WTC11 (cell line): ENCODE measurements around the gene AGAP1. TPM values are rescaled to one million over a fixed set of nuclear protein-coding genes. Genes with fewer than 3 reads are reported as not detected.

ENCODE experiments used
- ATAC-seq: fragments of 200-7000 bp; cut with Tn5 transposase; 2 replicates; pipeline ENCODE4 v1.10.0; 2021; ENCODE audit warnings: mild to moderate bottlenecking, moderate library complexity
- CTCF ChIA-PET: fragments of 300-600 bp; sonication (Branson Sonifier 250); formaldehyde crosslinking; loops from one replicate; lab custom pipeline; 2021; ENCODE audit warnings: antibody characterized with exemption; lab: Charles Lee
- POLR2A ChIA-PET: fragments of 350-600 bp; sonication (Branson Sonifier 250); formaldehyde crosslinking; loops from one replicate; lab custom pipeline; 2021; ENCODE audit warnings: antibody characterized with exemption; lab: Charles Lee
- DNase-seq: peaks from one replicate; pipeline ENCODE4 v3.0.0; 2021; ENCODE audit warnings: low spot score
- H3K27ac Mint-ChIP-seq: 2 replicates; pipeline ENCODE4 v1.8.0; 2021; ENCODE audit warnings: mixed read lengths
- H3K27me3 Mint-ChIP-seq: 2 replicates; pipeline ENCODE4 v1.8.0; 2021; ENCODE audit warnings: low read depth, mild to moderate bottlenecking, moderate library complexity, mixed read lengths
- H3K36me3 Mint-ChIP-seq: 2 replicates; pipeline ENCODE4 v1.8.0; 2021; ENCODE audit warnings: mixed read lengths
- H3K4me1 Mint-ChIP-seq: 2 replicates; pipeline ENCODE4 v1.8.0; 2022; ENCODE audit warnings: mixed read lengths
- H3K4me3 Mint-ChIP-seq: 2 replicates; pipeline ENCODE4 v1.8.0; 2021; ENCODE audit warnings: mild to moderate bottlenecking, moderate library complexity, mixed read lengths
- H3K9me3 Mint-ChIP-seq: 2 replicates; pipeline ENCODE4 v1.8.0; 2021; ENCODE audit warnings: mixed read lengths
- ESRRA ChIP-seq: sonication (generic); formaldehyde crosslinking; IDR thresholded peaks from 2 replicates; pipeline ENCODE4 v1.8.1; 2022; ENCODE audit warnings: mild to moderate bottlenecking, missing genetic modification reagents, borderline replicate concordance
- GTF2I ChIP-seq: fragments of 250-450 bp; sonication (Bioruptor Pico); conservative IDR thresholded peaks from 2 replicates; pipeline ENCODE4 v1.4.0; 2021; ENCODE audit warnings: mild to moderate bottlenecking
- RELA ChIP-seq: sonication (generic); formaldehyde crosslinking; IDR thresholded peaks from 2 replicates; pipeline ENCODE4 v1.8.1; 2022; ENCODE audit warnings: missing genetic modification reagents, mild to moderate bottlenecking, borderline replicate concordance
- SMAD4 ChIP-seq: sonication (generic); formaldehyde crosslinking; IDR thresholded peaks from 2 replicates; pipeline ENCODE4 v1.8.0; 2022; ENCODE audit warnings: mild to moderate bottlenecking, missing genetic modification reagents
- TCF7 ChIP-seq: sonication (generic); formaldehyde crosslinking; IDR thresholded peaks from 2 replicates; pipeline ENCODE4 v1.8.0; 2022; ENCODE audit warnings: mild to moderate bottlenecking, low read depth, missing genetic modification reagents, moderate library complexity
- TEAD1 ChIP-seq: sonication (generic); formaldehyde crosslinking; IDR thresholded peaks from 2 replicates; pipeline ENCODE4 v1.8.0; 2022; ENCODE audit warnings: mild to moderate bottlenecking, missing genetic modification reagents
- ZNF219 ChIP-seq: sonication (generic); formaldehyde crosslinking; IDR thresholded peaks from 2 replicates; pipeline ENCODE4 v1.8.0; 2023; ENCODE audit warnings: missing genetic modification reagents, mild to moderate bottlenecking, borderline replicate concordance
- ZNF416 ChIP-seq: fragments of 250-450 bp; sonication (Bioruptor Pico); IDR thresholded peaks from 2 replicates; pipeline ENCODE4 v1.9.0; 2021; ENCODE audit warnings: mild to moderate bottlenecking, inconsistent platforms
- total RNA-seq: library from RNA; stranded (reverse); gene quantifications from 3 replicates; pipeline ENCODE4 v1.2.3, GENCODE V29; 2021
- TF ChIP-seq, protein P1 (sequence below): sonication (generic); formaldehyde crosslinking; IDR thresholded peaks from 2 replicates; pipeline ENCODE4 v1.8.1; 2022; ENCODE audit warnings: missing genetic modification reagents, borderline replicate concordance
- TF ChIP-seq, protein P2 (sequence below): fragments of 250-450 bp; sonication (Bioruptor Pico); IDR thresholded peaks from 2 replicates; pipeline ENCODE4 v1.9.0; 2021; ENCODE audit warnings: mild to moderate bottlenecking, borderline replicate concordance
- TF ChIP-seq, protein P3 (sequence below): sonication (generic); formaldehyde crosslinking; IDR thresholded peaks from 2 replicates; pipeline ENCODE4 v1.8.0; 2023; ENCODE audit warnings: mild to moderate bottlenecking, missing genetic modification reagents
- TF ChIP-seq, protein P4 (sequence below): sonication (generic); formaldehyde crosslinking; IDR thresholded peaks from 2 replicates; pipeline ENCODE4 v1.8.1; 2023; ENCODE audit warnings: mild to moderate bottlenecking, missing genetic modification reagents, borderline replicate concordance
- TF ChIP-seq, protein P5 (sequence below): sonication (generic); formaldehyde crosslinking; IDR thresholded peaks from 2 replicates; pipeline ENCODE4 v1.8.1; 2023; ENCODE audit warnings: mild to moderate bottlenecking, missing genetic modification reagents

AGAP1 gene
- total RNA-seq, 1 experiment from 2014 or later = 49.3 TPM

DNA sequence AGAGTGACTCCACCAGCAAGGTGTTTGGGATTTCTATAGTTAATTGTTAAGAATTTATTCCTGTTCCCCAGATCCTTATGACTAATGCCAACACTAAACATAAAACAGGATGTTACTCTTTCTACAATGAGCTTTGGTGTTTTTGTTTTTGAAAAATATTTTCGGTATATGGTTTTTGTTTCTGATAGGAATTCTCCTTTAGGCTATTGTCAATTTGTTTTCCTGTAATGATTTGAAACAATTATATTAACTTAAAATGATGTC lies 182.6 kb downstream of the AGAP1 start (continued):
- TF ChIP-seq, protein P1, sequence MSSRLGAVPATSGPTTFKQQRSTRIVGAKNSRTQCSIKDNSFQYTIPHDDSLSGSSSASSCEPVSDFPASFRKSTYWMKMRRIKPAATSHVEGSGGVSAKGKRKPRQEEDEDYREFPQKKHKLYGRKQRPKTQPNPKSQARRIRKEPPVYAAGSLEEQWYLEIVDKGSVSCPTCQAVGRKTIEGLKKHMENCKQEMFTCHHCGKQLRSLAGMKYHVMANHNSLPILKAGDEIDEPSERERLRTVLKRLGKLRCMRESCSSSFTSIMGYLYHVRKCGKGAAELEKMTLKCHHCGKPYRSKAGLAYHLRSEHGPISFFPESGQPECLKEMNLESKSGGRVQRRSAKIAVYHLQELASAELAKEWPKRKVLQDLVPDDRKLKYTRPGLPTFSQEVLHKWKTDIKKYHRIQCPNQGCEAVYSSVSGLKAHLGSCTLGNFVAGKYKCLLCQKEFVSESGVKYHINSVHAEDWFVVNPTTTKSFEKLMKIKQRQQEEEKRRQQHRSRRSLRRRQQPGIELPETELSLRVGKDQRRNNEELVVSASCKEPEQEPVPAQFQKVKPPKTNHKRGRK (CRISPR knock-in tag) = no peak
- TF ChIP-seq ZNF219 (CRISPR knock-in tag) (no peak), SMAD4 (CRISPR knock-in tag) (no peak), TEAD1 (CRISPR knock-in tag) (no peak), GTF2I (no peak), RELA (CRISPR knock-in tag) (no peak)
- TF ChIP-seq, protein P2, sequence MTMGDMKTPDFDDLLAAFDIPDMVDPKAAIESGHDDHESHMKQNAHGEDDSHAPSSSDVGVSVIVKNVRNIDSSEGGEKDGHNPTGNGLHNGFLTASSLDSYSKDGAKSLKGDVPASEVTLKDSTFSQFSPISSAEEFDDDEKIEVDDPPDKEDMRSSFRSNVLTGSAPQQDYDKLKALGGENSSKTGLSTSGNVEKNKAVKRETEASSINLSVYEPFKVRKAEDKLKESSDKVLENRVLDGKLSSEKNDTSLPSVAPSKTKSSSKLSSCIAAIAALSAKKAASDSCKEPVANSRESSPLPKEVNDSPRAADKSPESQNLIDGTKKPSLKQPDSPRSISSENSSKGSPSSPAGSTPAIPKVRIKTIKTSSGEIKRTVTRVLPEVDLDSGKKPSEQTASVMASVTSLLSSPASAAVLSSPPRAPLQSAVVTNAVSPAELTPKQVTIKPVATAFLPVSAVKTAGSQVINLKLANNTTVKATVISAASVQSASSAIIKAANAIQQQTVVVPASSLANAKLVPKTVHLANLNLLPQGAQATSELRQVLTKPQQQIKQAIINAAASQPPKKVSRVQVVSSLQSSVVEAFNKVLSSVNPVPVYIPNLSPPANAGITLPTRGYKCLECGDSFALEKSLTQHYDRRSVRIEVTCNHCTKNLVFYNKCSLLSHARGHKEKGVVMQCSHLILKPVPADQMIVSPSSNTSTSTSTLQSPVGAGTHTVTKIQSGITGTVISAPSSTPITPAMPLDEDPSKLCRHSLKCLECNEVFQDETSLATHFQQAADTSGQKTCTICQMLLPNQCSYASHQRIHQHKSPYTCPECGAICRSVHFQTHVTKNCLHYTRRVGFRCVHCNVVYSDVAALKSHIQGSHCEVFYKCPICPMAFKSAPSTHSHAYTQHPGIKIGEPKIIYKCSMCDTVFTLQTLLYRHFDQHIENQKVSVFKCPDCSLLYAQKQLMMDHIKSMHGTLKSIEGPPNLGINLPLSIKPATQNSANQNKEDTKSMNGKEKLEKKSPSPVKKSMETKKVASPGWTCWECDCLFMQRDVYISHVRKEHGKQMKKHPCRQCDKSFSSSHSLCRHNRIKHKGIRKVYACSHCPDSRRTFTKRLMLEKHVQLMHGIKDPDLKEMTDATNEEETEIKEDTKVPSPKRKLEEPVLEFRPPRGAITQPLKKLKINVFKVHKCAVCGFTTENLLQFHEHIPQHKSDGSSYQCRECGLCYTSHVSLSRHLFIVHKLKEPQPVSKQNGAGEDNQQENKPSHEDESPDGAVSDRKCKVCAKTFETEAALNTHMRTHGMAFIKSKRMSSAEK (CRISPR knock-in tag) = no peak
- TF ChIP-seq, all 79 proteins: peak for 0

DNA sequence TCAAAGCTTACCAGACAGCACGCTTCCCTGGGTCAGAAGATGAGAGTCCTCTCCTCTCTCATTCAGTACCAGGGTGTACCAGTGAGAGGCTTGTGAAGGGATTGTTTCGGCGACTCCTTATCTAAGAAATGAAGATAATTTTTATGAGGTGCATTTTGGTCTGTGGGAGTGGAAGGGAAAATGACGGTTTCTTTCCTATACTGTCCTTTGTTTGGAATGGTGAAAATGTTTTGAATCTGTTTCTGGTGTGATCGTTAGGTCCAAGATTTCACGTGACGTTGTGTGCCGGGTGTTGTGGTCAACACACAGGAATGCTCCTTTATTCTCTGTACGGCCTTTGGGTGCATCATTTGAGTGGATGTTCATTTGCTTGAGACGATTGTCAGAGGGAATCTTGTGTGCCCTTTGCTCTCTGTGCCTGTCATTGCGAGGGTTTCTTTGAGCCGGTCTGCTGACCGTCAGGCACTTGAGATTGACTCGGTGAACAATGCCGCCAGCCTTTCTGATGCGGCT lies 183.5 kb downstream of the AGAP1 start:
- Mint-ChIP-seq H3K9me3 (no peaks in the 10 kb centered on the region), H3K4me3 (no peak overlapping the region), H3K27me3 (peaks cover 3% of the 10 kb centered on the region; the same call in 1 of the 2 replicates), H3K27ac (peak overlapping the region; percentile 2; the same call in 1 of the 2 replicates), H3K36me3 (no peaks in the 10 kb centered on the region), H3K4me1 (peaks cover 70% of the 10 kb centered on the region)
- ATAC-seq (no peak), DNase-seq (no peak)
- TF ChIP-seq, protein P3, sequence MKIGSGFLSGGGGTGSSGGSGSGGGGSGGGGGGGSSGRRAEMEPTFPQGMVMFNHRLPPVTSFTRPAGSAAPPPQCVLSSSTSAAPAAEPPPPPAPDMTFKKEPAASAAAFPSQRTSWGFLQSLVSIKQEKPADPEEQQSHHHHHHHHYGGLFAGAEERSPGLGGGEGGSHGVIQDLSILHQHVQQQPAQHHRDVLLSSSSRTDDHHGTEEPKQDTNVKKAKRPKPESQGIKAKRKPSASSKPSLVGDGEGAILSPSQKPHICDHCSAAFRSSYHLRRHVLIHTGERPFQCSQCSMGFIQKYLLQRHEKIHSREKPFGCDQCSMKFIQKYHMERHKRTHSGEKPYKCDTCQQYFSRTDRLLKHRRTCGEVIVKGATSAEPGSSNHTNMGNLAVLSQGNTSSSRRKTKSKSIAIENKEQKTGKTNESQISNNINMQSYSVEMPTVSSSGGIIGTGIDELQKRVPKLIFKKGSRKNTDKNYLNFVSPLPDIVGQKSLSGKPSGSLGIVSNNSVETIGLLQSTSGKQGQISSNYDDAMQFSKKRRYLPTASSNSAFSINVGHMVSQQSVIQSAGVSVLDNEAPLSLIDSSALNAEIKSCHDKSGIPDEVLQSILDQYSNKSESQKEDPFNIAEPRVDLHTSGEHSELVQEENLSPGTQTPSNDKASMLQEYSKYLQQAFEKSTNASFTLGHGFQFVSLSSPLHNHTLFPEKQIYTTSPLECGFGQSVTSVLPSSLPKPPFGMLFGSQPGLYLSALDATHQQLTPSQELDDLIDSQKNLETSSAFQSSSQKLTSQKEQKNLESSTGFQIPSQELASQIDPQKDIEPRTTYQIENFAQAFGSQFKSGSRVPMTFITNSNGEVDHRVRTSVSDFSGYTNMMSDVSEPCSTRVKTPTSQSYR (CRISPR knock-in tag) = no peak
- ChIA-PET POLR2A (no interaction called here), CTCF (interaction anchor here (0.6 to 3.4 kb wide), 3 partner anchors 39 to 126 kb away, joined by 4 to 21 read pairs (median 5); no protein-coding TSS in a partner anchor)

DNA sequence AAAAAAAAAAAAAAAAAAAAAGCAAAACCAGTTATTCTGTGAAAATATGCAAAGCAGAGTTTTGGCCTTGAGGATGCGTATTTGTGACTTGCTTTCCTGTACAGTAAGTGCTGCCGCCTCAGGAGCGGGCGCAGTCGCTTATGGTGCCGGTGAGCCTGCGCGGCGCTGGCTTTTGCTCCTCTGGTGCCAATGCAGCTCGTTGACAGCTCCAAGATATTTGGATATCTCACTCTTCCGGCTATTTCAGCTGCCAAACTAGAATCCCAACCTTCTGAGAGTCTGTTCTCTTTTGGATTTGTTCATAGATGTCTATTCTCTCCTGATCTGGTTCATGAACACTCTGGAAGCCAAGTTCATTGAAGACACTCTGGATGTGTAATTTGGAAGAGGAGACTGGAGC lies 184.1 kb downstream of the AGAP1 start:
- ATAC-seq (no peak), DNase-seq (no peak)
- H3K4me1 Mint-ChIP-seq = peaks cover 64% of the 10 kb centered on the region
- peak overlapping the region; percentile 36; the same call in 1 of the 2 replicates for H3K27ac Mint-ChIP-seq
- ChIA-PET POLR2A (no interaction called here), CTCF (interaction anchor here (0.6 to 3.4 kb wide), 3 partner anchors 39 to 126 kb away, joined by 4 to 21 read pairs (median 5); no protein-coding TSS in a partner anchor)
- H3K36me3 Mint-ChIP-seq = no peaks in the 10 kb centered on the region
- H3K4me3 Mint-ChIP-seq = no peak overlapping the region
- no peaks in the 10 kb centered on the region for H3K27me3 Mint-ChIP-seq
- H3K9me3 Mint-ChIP-seq = no peaks in the 10 kb centered on the region
- TF ChIP-seq ESRRA = no peak
- TF ChIP-seq ZNF416 (CRISPR knock-in tag) = no peak
- TF ChIP-seq, protein P4, sequence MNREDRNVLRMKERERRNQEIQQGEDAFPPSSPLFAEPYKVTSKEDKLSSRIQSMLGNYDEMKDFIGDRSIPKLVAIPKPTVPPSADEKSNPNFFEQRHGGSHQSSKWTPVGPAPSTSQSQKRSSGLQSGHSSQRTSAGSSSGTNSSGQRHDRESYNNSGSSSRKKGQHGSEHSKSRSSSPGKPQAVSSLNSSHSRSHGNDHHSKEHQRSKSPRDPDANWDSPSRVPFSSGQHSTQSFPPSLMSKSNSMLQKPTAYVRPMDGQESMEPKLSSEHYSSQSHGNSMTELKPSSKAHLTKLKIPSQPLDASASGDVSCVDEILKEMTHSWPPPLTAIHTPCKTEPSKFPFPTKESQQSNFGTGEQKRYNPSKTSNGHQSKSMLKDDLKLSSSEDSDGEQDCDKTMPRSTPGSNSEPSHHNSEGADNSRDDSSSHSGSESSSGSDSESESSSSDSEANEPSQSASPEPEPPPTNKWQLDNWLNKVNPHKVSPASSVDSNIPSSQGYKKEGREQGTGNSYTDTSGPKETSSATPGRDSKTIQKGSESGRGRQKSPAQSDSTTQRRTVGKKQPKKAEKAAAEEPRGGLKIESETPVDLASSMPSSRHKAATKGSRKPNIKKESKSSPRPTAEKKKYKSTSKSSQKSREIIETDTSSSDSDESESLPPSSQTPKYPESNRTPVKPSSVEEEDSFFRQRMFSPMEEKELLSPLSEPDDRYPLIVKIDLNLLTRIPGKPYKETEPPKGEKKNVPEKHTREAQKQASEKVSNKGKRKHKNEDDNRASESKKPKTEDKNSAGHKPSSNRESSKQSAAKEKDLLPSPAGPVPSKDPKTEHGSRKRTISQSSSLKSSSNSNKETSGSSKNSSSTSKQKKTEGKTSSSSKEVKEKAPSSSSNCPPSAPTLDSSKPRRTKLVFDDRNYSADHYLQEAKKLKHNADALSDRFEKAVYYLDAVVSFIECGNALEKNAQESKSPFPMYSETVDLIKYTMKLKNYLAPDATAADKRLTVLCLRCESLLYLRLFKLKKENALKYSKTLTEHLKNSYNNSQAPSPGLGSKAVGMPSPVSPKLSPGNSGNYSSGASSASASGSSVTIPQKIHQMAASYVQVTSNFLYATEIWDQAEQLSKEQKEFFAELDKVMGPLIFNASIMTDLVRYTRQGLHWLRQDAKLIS (CRISPR knock-in tag) = no peak
- TF ChIP-seq TCF7 (CRISPR knock-in tag) = no peak
- TF ChIP-seq, protein P1 (CRISPR knock-in tag) = no peak
- TF ChIP-seq, protein P5, sequence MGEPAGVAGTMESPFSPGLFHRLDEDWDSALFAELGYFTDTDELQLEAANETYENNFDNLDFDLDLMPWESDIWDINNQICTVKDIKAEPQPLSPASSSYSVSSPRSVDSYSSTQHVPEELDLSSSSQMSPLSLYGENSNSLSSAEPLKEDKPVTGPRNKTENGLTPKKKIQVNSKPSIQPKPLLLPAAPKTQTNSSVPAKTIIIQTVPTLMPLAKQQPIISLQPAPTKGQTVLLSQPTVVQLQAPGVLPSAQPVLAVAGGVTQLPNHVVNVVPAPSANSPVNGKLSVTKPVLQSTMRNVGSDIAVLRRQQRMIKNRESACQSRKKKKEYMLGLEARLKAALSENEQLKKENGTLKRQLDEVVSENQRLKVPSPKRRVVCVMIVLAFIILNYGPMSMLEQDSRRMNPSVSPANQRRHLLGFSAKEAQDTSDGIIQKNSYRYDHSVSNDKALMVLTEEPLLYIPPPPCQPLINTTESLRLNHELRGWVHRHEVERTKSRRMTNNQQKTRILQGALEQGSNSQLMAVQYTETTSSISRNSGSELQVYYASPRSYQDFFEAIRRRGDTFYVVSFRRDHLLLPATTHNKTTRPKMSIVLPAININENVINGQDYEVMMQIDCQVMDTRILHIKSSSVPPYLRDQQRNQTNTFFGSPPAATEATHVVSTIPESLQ (CRISPR knock-in tag) = no peak
